Activated CD4-positive, CD25-positive, alpha-beta regulatory T cell treated with anti-CD3 and anti-CD28 coated beads, Interleukin-2, amount 50 U/mL, for 24 hours (primary cell): ENCODE results near the gene FAM9B.
"Not testable (repeated sequence)": the region's sequence is repeated elsewhere in the genome, so short reads cannot be mapped to it uniquely, and the experiment has no call there.

ENCODE experiments used
- ATAC-seq, 2 donors: fragments of 150-1000 bp; cut with Tn5 transposase; one replicate each; pipeline ENCODE4 v1.10.0; 2021; ENCODE audit warnings: mild to moderate bottlenecking in 1 of 2, moderate library complexity in 1 of 2

Gene FAM9B

DNA sequence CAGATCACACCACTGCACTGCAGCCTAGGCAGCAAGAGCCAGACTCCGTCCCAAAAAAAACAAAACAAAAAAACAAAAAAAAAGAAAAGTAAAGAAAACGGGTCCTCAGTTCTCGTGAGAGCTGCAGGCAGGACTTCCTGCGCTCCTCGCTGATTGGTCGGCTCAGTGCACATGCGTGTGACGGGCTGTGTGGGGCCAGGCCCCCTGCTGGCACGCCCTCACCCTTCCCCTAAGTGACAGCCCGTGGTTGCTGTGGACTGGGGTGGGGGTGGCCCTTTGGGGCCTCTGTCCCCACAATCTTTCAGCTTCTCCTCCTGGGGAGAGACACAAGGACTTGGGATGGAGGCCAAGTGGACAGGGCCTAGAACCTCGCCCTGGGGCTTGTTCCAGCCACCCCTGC is at the start of gene FAM9B:
FAM9B (minus strand) TSS at position 139 of the 400 bp plus-strand sequence. CDS start 1,141 bp downstream, outside the sequence.
- ATAC-seq = no peak

DNA sequence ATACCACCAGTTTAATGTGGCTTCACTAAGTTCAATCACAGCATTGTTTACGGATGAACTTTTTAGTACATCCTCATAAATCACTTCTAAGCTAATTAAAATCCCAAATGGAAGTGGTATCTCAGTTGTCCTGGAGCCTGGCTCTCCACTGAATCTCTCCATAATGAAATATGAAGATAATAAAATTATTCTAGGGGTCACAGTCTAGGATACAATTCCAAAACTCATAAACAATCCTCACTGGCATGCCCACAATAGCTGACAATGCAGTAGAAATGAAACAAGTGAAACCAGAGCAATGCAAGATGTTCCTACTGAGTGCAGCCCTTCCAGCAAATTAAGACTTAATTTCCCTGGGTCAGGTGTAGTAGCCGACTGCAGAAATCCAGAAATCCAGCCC is 47.3 kb upstream of the FAM9B start:
- ATAC-seq = no peak

- ATAC-seq = no peak
These were observed 40.4 kb upstream of the FAM9B start for GRCh38 chrX:9074326-9074725.

GRCh38 chrX:9072281-9072680 is 38.4 kb upstream of the FAM9B start:
- ATAC-seq = no peak

GRCh38 chrX:9071031-9071650 is 37.2 kb upstream of the FAM9B start:
- no peak for ATAC-seq

DNA sequence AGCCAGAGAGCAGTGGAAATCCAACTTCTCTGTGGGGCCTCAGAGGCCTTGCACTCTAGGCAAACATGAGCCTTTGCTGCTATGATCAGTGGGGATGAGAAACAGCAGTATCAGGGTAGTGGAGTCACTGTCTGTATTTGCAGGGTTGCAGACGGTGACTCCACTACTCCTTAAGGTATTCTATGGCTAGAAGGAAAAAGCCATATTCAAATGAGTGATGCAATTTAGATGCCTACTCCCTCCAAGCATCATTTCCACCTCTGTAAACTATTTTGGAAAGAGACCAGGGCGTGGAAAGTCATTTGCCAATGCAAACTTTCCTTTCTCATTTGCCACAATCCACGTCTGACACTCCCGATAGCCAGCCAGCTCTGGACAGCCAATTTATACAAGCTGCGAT is 35.6 kb upstream of the FAM9B start:
- no peak for ATAC-seq

DNA sequence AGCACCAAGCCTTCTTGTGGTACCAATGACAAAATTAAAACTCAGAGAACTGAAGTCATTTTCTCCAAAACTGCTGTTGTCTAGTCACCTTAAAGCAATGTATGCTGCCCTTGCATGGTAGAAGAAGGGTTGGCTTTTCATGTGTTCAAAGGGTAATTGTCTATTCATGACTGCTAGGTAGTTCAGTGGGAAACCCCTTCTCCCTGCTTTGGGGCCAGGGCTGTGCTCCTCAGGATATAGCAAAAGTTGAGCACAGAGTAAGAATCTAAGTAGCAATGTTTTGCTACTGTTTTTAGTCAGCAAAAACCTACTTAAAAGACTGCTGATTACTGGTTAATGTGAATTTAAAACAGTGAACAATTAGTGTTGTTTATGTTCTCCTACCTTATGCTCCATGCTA is 30.8 kb upstream of the FAM9B start:
- no peak for ATAC-seq

DNA sequence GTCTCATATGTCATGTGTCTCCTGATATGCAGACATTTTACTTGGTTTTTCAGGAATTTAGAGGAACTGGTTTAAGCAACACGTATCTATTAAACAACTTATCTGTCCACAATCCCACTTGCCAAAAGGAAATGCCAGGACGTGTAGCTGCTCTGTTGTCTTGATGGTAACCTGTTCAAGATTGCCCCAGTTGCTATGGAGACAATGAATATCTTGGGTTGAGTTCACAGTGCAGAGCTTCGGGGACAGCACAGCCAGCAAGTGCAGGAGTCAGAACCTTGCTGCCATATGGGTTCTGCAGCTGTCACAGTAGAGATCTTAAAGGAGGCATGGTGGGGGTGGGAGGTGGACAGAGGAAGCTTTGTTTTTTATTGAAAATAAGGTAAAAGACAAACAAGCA is 28.7 kb upstream of the FAM9B start:
- no peak for ATAC-seq

GRCh38 chrX:9055354-9055753 is 21.4 kb upstream of the FAM9B start:
- ATAC-seq = no peak

DNA sequence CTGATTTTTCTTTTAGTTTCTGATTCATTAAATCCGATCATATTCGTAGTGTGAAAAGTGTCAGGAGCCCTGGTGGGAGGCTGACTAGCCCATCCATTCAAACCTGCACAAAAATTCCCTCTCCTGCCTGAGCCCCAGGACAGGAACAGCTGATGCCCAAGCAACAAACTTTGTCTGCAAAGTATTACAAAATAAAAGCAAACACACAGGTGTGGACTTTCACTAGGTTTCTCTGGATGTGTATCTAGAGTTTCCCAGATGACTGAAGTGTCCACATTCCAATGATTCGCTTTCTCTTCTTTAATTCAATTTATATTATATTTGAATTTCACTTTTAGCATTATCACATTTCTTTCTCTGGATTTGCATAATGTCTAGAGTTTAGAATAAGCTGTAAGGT is 18.2 kb upstream of the FAM9B start:
- no peak for ATAC-seq

DNA sequence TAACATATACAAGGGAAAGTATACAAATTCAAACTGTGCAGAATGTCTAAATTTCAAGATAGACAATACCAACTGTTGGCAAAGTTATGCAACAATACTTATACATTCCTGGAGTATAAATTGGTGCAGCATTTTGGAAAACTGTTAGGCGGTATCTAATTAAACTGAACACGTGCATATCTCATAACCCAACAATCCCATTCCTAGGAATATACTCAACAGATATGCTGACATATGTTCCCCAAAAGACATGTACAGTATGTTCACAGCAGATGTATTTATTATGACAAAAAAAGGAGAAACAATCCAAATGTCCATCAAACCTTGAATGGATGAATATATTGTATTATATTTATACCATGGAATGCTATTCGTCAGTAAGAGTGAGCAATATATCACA is 16.4 kb upstream of the FAM9B start:
- ATAC-seq = no peak

- ATAC-seq = no peak
These were observed 14.9 kb upstream of the FAM9B start for GRCh38 chrX:9048801-9049200.

- ATAC-seq = no peak
These were observed 4.3 kb upstream of the FAM9B start for GRCh38 chrX:9038244-9038643.

DNA sequence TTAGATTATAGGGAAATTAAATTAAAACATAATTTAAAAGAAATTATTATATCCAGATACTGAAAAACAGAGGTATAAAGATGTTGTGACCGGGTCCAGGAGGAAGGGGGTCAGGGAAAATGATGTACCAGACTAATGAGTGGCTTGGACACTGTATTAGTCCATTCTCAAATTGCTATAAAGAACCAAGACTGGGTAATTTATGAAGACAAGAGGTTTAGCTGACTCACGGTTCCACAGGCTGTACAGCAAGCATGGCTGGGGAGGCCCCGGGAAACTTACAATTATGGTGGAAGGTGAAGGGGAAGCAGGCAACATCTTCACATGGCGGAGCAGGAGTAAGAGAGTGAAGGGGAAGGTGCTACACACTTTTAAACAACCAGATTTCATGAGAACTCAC is 3.4 kb upstream of the FAM9B start:
- no peak for ATAC-seq

- no peak for ATAC-seq
These were observed 341 bp downstream of the FAM9B start for GRCh38 chrX:9033586-9033985.

- no peak for ATAC-seq
These were observed 748 bp downstream of the FAM9B start for GRCh38 chrX:9033179-9033578.

DNA sequence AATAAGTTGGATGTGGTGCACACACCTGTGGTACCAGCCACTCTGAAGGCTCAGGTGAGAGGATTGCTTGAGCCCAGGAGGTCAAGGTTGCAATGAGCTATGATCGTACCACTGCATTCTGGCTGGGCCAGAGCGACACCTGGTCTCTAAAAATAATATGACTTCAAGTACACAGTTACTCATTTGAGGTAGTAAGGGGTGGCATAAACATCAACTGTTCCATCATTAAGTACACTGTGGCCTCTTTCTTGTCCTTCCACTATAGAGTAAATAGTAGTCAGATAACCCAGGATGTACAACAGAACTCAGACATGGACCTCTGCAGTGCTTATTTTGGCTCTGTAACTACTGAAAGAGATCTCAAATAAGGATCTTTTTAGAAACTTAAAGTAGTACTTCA is 10.6 kb downstream of the FAM9B start:
- ATAC-seq = no peak

DNA sequence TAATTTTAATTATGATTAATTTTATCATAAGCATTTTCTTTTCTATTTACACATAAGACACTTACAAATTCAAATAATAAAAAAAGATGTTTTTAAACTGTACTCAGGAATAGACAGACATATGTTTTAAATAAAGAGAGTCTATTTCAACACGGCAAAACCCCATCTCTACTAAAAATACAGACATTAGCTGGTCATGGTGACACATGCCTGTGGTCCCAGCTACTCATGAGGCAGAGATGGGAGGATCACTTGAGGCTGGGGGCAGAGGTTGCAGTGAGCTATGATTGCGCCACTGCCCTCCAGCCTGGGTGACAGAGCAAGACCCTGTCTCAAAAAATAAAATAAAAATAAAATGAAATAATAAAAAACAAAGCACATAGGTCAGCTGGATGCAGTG is 14.8 kb downstream of the FAM9B start:
- ATAC-seq = no peak

GRCh38 chrX:9018332-9018731 is 15.6 kb downstream of the FAM9B start:
- not testable (repeated sequence) for ATAC-seq

DNA sequence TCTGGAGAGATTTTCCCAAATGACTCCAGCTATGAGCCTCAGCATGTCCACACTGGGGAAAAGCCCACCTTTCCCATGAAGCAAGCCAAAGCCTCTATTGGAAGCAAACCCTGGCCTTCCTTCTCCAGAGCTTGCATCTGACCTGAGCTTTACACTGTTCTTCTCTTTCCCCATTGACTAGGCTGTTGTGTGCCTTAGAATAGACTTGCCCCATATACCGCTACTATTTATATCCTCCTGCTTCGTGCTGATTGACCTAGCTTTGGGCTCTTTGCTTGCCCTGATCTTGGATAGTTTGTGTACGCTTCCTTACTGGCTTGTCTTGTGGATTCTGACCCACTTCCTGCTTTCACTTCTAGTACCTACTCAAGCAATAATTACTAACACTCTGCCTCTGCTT is 30.9 kb downstream of the FAM9B start:
- ATAC-seq = no peak

GRCh38 chrX:8988446-8988845 is 45.5 kb downstream of the FAM9B start:
- ATAC-seq = peak; percentile 75 to 76

DNA sequence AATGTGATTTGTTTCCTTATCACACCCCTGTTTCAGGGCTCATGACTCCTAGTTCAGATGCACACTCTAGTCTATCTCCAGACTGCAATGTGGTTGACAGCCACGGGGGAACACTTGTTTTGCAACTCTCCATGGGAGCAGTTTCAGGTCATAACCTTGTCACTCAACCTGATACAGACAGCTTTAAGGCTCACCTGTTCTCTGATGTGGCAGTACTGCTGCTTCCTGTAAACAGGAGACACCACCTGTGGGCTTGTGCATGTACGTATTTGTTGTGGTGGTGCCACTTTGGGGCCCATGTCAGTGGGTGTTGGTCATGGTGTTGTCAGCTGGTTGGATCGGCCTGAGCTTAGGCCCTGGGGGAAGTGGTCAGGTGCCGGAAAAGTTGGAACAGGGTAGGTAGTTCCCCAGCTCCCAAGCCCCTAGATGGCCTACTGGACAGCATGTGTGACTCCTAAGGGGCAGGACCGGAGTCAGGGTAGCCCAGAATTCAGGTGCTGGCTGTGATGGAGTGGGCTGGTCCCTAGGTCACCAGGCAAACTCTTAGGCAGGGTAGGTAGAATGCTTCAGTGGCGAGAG is 46.2 kb downstream of the FAM9B start:
- peak; percentile 49 to 68 for ATAC-seq

- ATAC-seq = no peak
These were observed 49.7 kb downstream of the FAM9B start for GRCh38 chrX:8984231-8984630.

GRCh38 chrX:8981723-8982122 is 52.2 kb downstream of the FAM9B start:
- peak; percentile 87 for ATAC-seq

DNA sequence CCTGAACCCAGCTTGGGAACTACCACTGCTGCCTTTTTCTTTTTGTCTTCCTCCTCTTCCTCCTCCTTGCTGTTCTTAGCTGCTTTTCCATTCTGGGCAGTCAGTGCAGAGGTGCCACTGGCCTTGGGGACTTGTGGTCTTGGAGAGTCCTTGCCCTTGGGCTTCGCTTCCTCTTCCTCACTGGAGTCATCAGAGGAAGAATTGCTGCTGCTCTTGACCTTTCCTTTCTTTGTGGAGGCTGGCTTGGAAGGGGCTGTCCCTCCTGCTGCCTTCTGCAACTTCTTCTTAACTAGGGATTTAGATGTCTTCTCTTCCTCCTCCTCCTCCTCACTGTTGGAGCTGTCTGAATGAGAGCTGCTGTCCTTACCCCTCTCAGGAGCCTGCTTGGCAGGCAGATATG is 53.2 kb downstream of the FAM9B start:
- ATAC-seq = no peak
